ENCODE results near the gene SYT14.

SYT14 gene

DNA sequence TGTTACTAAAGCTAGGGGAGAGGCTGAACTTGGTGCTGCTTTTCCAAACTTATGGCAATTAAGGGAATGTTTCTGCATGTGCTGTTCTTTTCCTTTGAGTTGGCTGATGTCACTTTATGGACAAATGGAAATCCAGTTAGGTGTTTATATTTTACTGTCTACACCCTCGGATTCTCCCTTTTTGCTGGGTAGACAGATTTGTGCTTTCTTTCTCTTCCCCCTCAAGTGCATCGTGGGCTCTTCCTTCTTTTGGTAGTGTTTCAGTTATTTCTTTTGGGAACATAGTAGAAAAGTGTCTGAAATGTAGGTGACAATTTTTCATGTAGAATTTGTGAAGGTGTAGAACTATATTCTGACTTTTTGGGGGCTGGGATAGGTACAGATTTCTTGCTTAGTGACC, 22.9 kb downstream of the SYT14 start:
- H3F3A ChIP-seq (ENCODE audit: low read depth): no peaks in the 10 kb centered on the region
- no peaks in the 10 kb centered on the region for H3K27me3 ChIP-seq (ENCODE audit: insufficient read depth, low read length, poor library complexity, severe bottlenecking)
- no peak overlapping the region for H3K9ac ChIP-seq (ENCODE audit: low read depth, low read length, poor library complexity, severe bottlenecking)
- H3K36me3 ChIP-seq (ENCODE audit: insufficient read depth, low read length): no peaks in the 10 kb centered on the region
- no peaks in the 10 kb centered on the region for H3K4me1 ChIP-seq (ENCODE audit: insufficient read depth, low read length, poor library complexity, severe bottlenecking)
- no peaks in the 10 kb centered on the region for H4K20me1 ChIP-seq (ENCODE audit: insufficient read depth, low read length, poor library complexity, severe bottlenecking)
- H3K4me3 ChIP-seq (ENCODE audit: low read length, poor library complexity, severe bottlenecking): no peak overlapping the region
- TF ChIP-seq EZH2phosphoT487 (IDR thresholded peaks at IDR 0.05; ENCODE audit: borderline replicate concordance): no peak
- TF ChIP-seq, protein P1, sequence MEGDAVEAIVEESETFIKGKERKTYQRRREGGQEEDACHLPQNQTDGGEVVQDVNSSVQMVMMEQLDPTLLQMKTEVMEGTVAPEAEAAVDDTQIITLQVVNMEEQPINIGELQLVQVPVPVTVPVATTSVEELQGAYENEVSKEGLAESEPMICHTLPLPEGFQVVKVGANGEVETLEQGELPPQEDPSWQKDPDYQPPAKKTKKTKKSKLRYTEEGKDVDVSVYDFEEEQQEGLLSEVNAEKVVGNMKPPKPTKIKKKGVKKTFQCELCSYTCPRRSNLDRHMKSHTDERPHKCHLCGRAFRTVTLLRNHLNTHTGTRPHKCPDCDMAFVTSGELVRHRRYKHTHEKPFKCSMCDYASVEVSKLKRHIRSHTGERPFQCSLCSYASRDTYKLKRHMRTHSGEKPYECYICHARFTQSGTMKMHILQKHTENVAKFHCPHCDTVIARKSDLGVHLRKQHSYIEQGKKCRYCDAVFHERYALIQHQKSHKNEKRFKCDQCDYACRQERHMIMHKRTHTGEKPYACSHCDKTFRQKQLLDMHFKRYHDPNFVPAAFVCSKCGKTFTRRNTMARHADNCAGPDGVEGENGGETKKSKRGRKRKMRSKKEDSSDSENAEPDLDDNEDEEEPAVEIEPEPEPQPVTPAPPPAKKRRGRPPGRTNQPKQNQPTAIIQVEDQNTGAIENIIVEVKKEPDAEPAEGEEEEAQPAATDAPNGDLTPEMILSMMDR (conservative IDR thresholded peaks at IDR 0.05; ENCODE audit: low read length): no peak
- no peak overlapping the region for H3K4me2 ChIP-seq (ENCODE audit: low read depth, low read length, poor library complexity, severe bottlenecking)
- no peaks in the 10 kb centered on the region for H3K9me2 ChIP-seq (replicated peaks; ENCODE audit: low read depth, low read length)
- H2AFZ ChIP-seq (ENCODE audit: low read length): no peak overlapping the region
- H3K9me3 ChIP-seq (ENCODE audit: insufficient read depth, low read depth, low read length): no peaks in the 10 kb centered on the region
- H3K79me2 ChIP-seq (ENCODE audit: insufficient read depth, low read length): no peaks in the 10 kb centered on the region

GRCh38 chr1:209962388-209962787, 24.4 kb downstream of the SYT14 start:
- no peaks in the 10 kb centered on the region for H3K27me3 ChIP-seq (ENCODE audit: insufficient read depth, low read length, poor library complexity, severe bottlenecking)
- no peak overlapping the region for H3K4me3 ChIP-seq (ENCODE audit: low read length, poor library complexity, severe bottlenecking)
- no peak overlapping the region for H3K9ac ChIP-seq (ENCODE audit: low read depth, low read length, poor library complexity, severe bottlenecking)
- H3K9me2 ChIP-seq (replicated peaks; ENCODE audit: low read depth, low read length): no peaks in the 10 kb centered on the region
- no peak overlapping the region for H2AFZ ChIP-seq (ENCODE audit: low read length)
- H3K9me3 ChIP-seq (ENCODE audit: insufficient read depth, low read depth, low read length): no peaks in the 10 kb centered on the region
- H4K20me1 ChIP-seq (ENCODE audit: insufficient read depth, low read length, poor library complexity, severe bottlenecking): no peaks in the 10 kb centered on the region
- H3K4me1 ChIP-seq (ENCODE audit: insufficient read depth, low read length, poor library complexity, severe bottlenecking): no peaks in the 10 kb centered on the region
- H3K79me2 ChIP-seq (ENCODE audit: insufficient read depth, low read length): no peaks in the 10 kb centered on the region
- no peaks in the 10 kb centered on the region for H3K36me3 ChIP-seq (ENCODE audit: insufficient read depth, low read length)
- TF ChIP-seq, protein P1 (conservative IDR thresholded peaks at IDR 0.05; ENCODE audit: low read length): no peak
- no peak for TF ChIP-seq EZH2phosphoT487 (IDR thresholded peaks at IDR 0.05; ENCODE audit: borderline replicate concordance)
- no peak overlapping the region for H3K4me2 ChIP-seq (ENCODE audit: low read depth, low read length, poor library complexity, severe bottlenecking)
- no peaks in the 10 kb centered on the region for H3F3A ChIP-seq (ENCODE audit: low read depth)

GRCh38 chr1:209962856-209963255, 24.8 kb downstream of the SYT14 start:
- Histone ChIP-seq H3K4me1 (ENCODE audit: insufficient read depth, low read length, poor library complexity, severe bottlenecking) (no peaks in the 10 kb centered on the region), H3K4me2 (ENCODE audit: low read depth, low read length, poor library complexity, severe bottlenecking) (no peak overlapping the region), H3K4me3 (ENCODE audit: low read length, poor library complexity, severe bottlenecking) (no peak overlapping the region), H3K79me2 (ENCODE audit: insufficient read depth, low read length) (no peaks in the 10 kb centered on the region), H3F3A (ENCODE audit: low read depth) (no peaks in the 10 kb centered on the region), H4K20me1 (ENCODE audit: insufficient read depth, low read length, poor library complexity, severe bottlenecking) (no peaks in the 10 kb centered on the region), H3K27me3 (ENCODE audit: insufficient read depth, low read length, poor library complexity, severe bottlenecking) (no peaks in the 10 kb centered on the region), H3K9me3 (ENCODE audit: insufficient read depth, low read depth, low read length) (no peaks in the 10 kb centered on the region), H3K9ac (ENCODE audit: low read depth, low read length, poor library complexity, severe bottlenecking) (no peak overlapping the region), H2AFZ (ENCODE audit: low read length) (no peak overlapping the region), H3K36me3 (ENCODE audit: insufficient read depth, low read length) (no peaks in the 10 kb centered on the region), H3K9me2 (replicated peaks; ENCODE audit: low read depth, low read length) (no peaks in the 10 kb centered on the region)
- TF ChIP-seq EZH2phosphoT487 (IDR thresholded peaks at IDR 0.05; ENCODE audit: borderline replicate concordance): no peak
- TF ChIP-seq, protein P1 (conservative IDR thresholded peaks at IDR 0.05; ENCODE audit: low read length): no peak
